ENCODE results near the gene TUBGCP6.

The TUBGCP6 gene

GRCh38 chr22:50264104-50264745 lies 19.4 kb upstream of the TUBGCP6 start:
- DNase-seq (ENCODE audit: low read depth in 2 of 3, low spot score in 1 of 3) = no peak

- no peak for DNase-seq (ENCODE audit: low read depth in 2 of 3, low spot score in 1 of 3)
Observed at GRCh38 chr22:50262973-50263617, 18.3 kb upstream of the TUBGCP6 start.

- no peak for DNase-seq (ENCODE audit: low read depth in 2 of 3, low spot score in 1 of 3)
Observed at GRCh38 chr22:50262460-50262911, 17.7 kb upstream of the TUBGCP6 start.

DNA sequence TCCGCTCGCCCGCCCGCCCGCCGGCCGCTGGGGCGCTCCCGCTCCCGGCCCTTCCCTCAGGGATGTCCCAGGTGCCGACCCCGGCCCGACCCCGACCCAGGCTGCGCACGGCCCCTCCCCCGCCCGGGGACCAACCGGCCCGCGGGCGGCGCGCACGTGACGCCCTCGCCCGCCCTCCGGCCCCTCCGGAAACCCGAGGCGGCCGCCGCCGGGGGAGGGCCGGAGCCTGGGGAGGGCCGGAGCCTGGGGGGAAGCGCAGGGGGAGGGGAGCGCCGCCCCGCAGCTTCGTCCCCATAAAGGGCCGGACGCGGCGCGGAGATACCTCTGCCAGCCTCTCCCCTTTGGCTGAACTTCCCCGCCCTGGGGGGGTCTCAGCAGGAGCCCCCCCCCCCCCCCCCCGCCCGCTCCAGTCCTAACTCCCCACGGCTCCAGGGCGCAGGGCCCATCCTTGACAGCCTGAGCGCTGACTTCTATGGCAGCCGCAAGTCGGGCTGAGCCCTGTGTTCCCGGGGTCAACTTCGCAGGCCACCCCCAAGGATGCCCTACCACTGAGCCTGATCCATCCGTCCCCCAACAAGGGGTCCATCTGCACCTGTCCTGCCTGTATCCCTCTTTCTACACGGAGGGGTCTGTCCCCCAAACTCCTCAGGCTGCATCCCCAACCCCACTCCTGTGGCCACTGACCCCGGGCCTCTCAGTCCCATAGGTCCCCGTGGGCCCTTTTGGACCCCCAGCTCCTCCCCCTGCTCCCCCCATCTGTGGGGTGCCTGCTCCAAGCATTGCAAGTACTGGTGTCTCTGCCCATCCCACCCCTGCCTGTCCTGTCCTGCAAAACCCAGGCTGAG lies 17.0 kb upstream of the TUBGCP6 start, which contains the start of gene MAPK12:
MAPK12 (minus strand) TSS at position 69 of the 845 bp plus-strand sequence. CDS start 174 bp downstream, outside the sequence.
- no peak for DNase-seq (ENCODE audit: low read depth in 2 of 3, low spot score in 1 of 3)

DNA sequence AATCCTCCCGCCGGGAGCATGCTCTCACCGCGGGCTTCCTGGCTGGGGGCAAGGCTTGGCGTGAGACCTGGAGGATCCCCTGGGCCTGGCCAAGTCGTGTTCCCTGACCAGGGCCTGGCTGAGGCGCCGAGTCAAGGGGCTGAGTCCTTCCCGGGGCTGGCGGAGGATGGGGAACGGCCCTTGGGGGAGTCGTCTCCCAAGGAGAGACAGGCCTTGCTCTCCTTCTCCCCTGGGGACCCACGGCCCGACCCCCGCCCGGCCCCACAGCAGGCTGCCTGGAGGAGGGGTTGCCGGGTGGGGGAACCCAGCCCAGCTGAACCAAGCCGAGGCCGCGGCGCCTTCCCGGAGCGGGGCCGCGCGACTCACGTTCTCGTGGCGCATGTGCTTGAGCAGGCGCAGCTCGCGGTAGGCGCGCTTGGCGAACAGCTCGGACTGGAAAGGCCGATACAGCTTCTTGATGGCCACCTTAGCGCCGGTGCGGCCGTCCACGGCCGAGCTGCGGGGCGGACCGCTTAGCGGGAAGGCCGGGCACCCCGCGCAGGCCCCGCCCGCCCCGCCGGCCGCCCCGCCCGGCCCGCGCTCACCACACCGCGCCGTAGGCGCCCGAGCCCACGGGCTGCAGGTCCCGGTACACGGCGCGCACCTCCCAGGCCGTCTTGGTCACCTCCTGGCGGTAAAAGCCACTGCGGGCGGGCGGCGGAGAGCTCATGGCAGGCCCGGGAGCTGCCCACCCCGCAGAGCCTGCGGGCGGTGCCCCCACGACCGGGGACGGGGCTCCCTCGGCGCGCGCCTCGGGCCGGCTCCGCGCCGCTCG lies 16.2 kb upstream of the TUBGCP6 start:
- DNase-seq (ENCODE audit: low read depth in 2 of 3, low spot score in 1 of 3) = peak in 1 of 3 donors; percentile 41

GRCh38 chr22:50260434-50260800 lies 15.6 kb upstream of the TUBGCP6 start:
- no peak for DNase-seq (ENCODE audit: low read depth in 2 of 3, low spot score in 1 of 3)

GRCh38 chr22:50259302-50259701 lies 14.5 kb upstream of the TUBGCP6 start:
- no peak for DNase-seq (ENCODE audit: low read depth in 2 of 3, low spot score in 1 of 3)

- no peak for DNase-seq (ENCODE audit: low read depth in 2 of 3, low spot score in 1 of 3)
Observed at GRCh38 chr22:50258361-50259292, 13.8 kb upstream of the TUBGCP6 start.

- DNase-seq (ENCODE audit: low read depth in 2 of 3, low spot score in 1 of 3) = no peak
Observed at GRCh38 chr22:50257451-50258360, 12.9 kb upstream of the TUBGCP6 start.

GRCh38 chr22:50257041-50257440 lies 12.2 kb upstream of the TUBGCP6 start:
- no peak for DNase-seq (ENCODE audit: low read depth in 2 of 3, low spot score in 1 of 3)

- DNase-seq (ENCODE audit: low read depth in 2 of 3, low spot score in 1 of 3) = no peak
Observed at GRCh38 chr22:50256258-50256862, 11.5 kb upstream of the TUBGCP6 start.

GRCh38 chr22:50255607-50256006 lies 10.8 kb upstream of the TUBGCP6 start:
- DNase-seq (ENCODE audit: low read depth in 2 of 3, low spot score in 1 of 3) = no peak

GRCh38 chr22:50255099-50255498 lies 10.3 kb upstream of the TUBGCP6 start:
- DNase-seq (ENCODE audit: low read depth in 2 of 3, low spot score in 1 of 3) = no peak

- DNase-seq (ENCODE audit: low read depth in 2 of 3, low spot score in 1 of 3) = no peak
Observed at GRCh38 chr22:50253941-50254340, 9.1 kb upstream of the TUBGCP6 start.

DNA sequence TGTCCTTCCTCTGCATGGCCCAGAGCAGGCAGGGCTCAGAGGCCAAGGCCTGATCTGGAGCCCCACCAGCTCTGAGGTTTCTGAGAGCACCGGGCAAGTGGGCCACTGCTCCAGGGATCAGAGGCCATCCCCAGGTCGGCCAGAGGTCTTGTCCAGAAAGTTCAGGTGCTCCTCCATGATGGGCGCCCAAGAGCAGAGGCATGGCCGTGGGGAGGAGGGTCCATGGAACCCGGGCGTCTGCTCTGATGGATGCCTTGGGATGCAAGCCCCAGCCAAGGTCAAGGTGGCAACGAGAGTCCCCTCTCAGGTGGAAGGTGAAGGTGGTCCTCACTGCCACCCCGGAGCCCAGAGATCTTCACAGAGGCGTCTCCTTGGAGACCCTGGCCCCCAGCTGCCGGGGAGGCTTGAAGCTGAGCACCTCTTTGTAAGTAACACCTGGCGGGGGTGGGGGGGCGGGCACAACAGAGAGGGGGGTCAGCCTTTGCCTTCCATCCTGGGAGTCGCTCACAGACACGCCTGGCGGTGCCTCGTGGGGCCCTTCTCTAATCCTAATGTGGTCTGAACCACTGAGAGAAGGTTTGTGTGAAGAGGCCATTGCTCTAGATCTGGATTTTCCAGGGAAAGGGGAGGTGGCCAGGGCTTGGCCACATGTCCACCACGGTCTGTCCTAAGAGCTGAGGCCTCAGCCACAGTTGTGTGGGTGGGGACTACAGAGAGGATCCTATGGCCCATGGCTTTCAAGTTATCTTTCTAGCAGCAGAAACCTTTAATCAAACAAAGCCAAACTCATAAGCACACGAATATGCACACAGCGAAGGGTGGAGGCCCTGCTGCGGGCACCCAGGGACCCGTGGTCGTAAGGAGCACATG lies 8.5 kb upstream of the TUBGCP6 start:
- no peak for DNase-seq (ENCODE audit: low read depth in 2 of 3, low spot score in 1 of 3)

DNA sequence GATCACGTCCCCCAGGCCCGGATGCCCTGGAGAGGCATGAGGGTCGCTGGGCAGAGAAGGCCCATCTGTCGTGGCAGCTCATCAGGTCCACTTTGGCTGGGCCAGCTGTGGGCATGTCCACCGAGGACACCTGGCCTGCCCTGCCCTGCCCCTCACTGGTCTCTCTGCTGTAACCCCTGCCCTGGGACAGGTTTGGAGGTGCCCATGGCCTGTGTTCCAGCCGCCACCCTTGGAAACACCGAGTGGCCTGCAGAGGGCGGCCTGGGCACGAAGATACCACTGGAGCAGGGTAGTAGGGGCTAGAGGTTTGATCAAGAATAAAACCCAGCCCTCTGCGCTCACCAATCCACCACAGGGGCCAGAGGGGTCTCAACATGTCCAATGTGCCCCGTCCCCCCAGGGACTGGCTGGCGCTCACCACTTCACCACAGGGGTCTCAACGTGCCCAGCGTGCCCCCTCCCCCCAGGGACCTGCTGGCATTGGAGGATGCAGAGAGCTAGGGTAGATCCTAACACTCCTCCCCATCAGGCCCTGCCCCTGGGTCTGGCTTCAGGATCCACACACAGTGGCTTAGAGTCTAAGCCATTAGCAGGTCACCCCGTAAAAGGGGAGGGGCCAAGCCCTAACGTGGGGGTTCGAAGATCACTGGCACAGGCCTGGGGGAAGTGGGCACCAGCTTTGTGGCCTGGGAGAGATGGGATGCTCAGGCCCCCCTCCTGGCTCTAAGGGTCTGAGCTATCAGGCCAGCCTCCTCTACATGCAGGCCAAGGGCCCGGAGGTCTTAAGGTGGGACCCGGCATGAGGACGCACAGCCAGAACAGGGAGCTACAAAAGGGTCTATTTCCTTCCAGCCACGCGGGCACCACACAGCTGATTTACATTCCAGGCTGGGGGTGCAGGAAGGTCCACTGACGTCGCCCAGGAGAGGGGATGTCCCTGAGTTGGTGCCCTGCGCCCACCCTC lies 7.5 kb upstream of the TUBGCP6 start:
- peak; percentile 50 to 54 (median 53) for DNase-seq (ENCODE audit: low read depth in 2 of 3, low spot score in 1 of 3)
